ENCODE results near the gene CHST12.
"Not testable (repeated sequence)": the region's sequence is repeated elsewhere in the genome, so short reads cannot be mapped to it uniquely, and the experiment has no call there.

Gene CHST12

DNA sequence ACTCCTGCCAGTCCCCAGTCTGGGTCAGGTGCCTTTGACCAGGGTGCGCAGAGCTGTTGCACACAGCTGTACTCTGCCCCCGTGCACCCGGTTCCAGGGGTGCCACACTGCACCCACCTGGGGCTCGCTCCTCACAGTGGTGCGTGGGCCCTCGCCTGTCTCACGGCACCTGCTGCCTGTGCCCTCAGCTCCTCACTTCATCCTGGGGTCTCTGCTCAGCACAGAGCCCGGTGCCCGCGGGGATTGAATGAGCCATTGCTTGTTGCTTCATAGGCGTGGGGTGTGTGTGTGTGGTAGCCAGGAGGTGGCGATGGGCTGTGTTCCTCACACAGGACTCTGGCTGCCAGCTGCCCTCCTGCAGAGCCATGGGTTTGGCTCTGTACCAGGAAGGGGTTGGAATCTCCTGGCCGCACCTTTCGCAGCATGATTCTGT, 30.3 kb upstream of the CHST12 start:
- no peaks in the 10 kb centered on the region for H3K9me3 Mint-ChIP-seq
- no peak overlapping the region for H3K4me3 Mint-ChIP-seq
- DNase-seq = no peak
- no peak overlapping the region for H3K27ac Mint-ChIP-seq
- H3K4me1 Mint-ChIP-seq (ENCODE audit: low read depth) = peaks cover 3% of the 10 kb centered on the region
- peaks cover 94% of the 10 kb centered on the region for H3K36me3 Mint-ChIP-seq (ENCODE audit: low read depth)
- H3K27me3 Mint-ChIP-seq = no peaks in the 10 kb centered on the region

GRCh38 chr7:2373646-2374045, 29.8 kb upstream of the CHST12 start:
- no peak for DNase-seq
- peaks cover 5% of the 10 kb centered on the region for H3K4me1 Mint-ChIP-seq (ENCODE audit: low read depth)
- H3K27me3 Mint-ChIP-seq = no peaks in the 10 kb centered on the region
- H3K27ac Mint-ChIP-seq = no peak overlapping the region
- H3K9me3 Mint-ChIP-seq = no peaks in the 10 kb centered on the region
- peaks cover 94% of the 10 kb centered on the region for H3K36me3 Mint-ChIP-seq (ENCODE audit: low read depth)
- H3K4me3 Mint-ChIP-seq = no peak overlapping the region

- Mint-ChIP-seq H3K9me3 (no peaks in the 10 kb centered on the region), H3K36me3 (ENCODE audit: low read depth) (peaks cover 94% of the 10 kb centered on the region), H3K27me3 (no peaks in the 10 kb centered on the region), H3K4me3 (no peak overlapping the region), H3K27ac (no peak overlapping the region), H3K4me1 (ENCODE audit: low read depth) (peaks cover 5% of the 10 kb centered on the region)
- no peak for DNase-seq
Measured at GRCh38 chr7:2374401-2374800, 29.0 kb upstream of the CHST12 start.

DNA sequence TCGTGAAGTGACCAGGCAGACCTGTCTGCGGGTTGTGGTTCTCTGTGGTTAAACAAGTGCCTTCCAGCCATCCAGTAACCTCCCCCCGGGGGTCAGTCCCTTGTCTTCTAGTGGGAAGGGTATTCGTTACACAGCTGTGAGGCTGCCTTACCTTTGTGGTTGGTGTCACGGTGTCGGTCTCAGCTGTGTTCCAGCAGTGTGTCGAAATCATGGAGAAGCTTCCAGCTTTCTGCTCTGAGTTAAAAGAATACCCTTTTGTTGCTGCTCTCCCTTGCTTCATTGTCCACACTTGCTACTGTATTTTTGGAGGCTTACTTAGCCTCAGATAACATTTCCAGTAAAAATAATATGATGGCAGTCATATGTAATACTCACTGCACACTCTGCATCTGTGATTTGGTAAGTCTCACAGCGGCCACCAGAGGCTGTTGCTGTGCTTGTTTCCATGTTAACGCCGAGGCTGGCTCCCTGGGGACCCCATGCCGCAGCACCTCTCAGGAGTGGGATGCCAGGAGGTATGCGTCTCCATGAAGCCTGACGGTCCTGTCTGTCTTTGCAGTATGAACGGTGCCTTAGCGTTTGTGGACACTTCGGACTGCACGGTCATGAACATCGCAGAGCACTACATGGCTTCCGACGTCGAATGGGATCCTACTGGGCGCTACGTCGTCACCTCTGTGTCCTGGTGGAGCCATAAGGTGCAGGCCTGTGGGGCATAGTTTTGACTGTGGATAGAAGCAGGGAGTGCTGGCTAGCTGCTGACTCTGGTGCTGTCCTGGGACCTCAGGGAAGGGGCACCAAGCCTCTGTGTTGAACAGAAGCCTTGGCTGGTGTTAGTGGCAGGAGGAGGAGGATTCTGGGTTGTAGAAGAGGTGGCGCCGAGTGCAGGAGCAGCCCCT, 28.3 kb upstream of the CHST12 start:
- no peak for DNase-seq
- Mint-ChIP-seq H3K27me3 (no peaks in the 10 kb centered on the region), H3K27ac (no peak overlapping the region), H3K36me3 (ENCODE audit: low read depth) (peaks cover 94% of the 10 kb centered on the region), H3K4me1 (ENCODE audit: low read depth) (peaks cover 5% of the 10 kb centered on the region), H3K4me3 (no peak overlapping the region), H3K9me3 (no peaks in the 10 kb centered on the region)

- Mint-ChIP-seq H3K4me3 (no peak overlapping the region), H3K27me3 (no peaks in the 10 kb centered on the region), H3K4me1 (ENCODE audit: low read depth) (peaks cover 5% of the 10 kb centered on the region), H3K27ac (no peak overlapping the region), H3K9me3 (no peaks in the 10 kb centered on the region), H3K36me3 (ENCODE audit: low read depth) (peaks cover 94% of the 10 kb centered on the region)
- no peak for DNase-seq
Measured at GRCh38 chr7:2376351-2377154, 26.9 kb upstream of the CHST12 start.

- peaks cover 94% of the 10 kb centered on the region for H3K36me3 Mint-ChIP-seq (ENCODE audit: low read depth)
- H3K9me3 Mint-ChIP-seq; H3K27me3 Mint-ChIP-seq; DNase-seq; H3K27ac Mint-ChIP-seq; H3K4me1 Mint-ChIP-seq (ENCODE audit: low read depth); H3K4me3 Mint-ChIP-seq: not testable (repeated sequence)
Measured at GRCh38 chr7:2377492-2377891, 25.9 kb upstream of the CHST12 start.

GRCh38 chr7:2378125-2378524, 25.3 kb upstream of the CHST12 start:
- H3K4me3 Mint-ChIP-seq; H3K27me3 Mint-ChIP-seq; H3K9me3 Mint-ChIP-seq; DNase-seq; H3K4me1 Mint-ChIP-seq (ENCODE audit: low read depth): not testable (repeated sequence)
- Mint-ChIP-seq H3K27ac (peak overlapping the region; percentile 34), H3K36me3 (ENCODE audit: low read depth) (peaks cover 92% of the 10 kb centered on the region)

DNA sequence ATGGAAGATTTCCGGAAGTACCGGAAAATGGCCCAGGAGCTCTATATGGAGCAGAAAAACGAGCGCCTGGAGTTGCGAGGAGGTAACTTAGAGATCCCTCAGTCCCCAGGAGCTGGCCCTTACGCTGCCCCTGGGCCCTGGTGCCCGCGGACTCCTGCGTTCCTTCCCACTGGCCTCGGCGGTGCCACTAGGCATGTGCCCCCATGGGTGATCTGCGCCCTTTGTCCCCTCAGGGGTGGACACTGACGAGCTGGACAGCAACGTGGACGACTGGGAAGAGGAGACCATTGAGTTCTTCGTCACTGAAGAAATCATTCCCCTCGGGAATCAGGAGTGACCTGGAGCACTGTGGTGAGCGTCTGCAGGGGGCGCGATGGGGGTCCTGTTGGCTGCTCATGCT, 24.2 kb upstream of the CHST12 start:
- no peaks in the 10 kb centered on the region for H3K27me3 Mint-ChIP-seq
- peak overlapping the region; percentile 34 for H3K27ac Mint-ChIP-seq
- H3K36me3 Mint-ChIP-seq (ENCODE audit: low read depth) = peaks cover 91% of the 10 kb centered on the region
- H3K4me3 Mint-ChIP-seq = no peak overlapping the region
- peaks cover 5% of the 10 kb centered on the region for H3K4me1 Mint-ChIP-seq (ENCODE audit: low read depth)
- H3K9me3 Mint-ChIP-seq = no peaks in the 10 kb centered on the region
- no peak for DNase-seq

DNA sequence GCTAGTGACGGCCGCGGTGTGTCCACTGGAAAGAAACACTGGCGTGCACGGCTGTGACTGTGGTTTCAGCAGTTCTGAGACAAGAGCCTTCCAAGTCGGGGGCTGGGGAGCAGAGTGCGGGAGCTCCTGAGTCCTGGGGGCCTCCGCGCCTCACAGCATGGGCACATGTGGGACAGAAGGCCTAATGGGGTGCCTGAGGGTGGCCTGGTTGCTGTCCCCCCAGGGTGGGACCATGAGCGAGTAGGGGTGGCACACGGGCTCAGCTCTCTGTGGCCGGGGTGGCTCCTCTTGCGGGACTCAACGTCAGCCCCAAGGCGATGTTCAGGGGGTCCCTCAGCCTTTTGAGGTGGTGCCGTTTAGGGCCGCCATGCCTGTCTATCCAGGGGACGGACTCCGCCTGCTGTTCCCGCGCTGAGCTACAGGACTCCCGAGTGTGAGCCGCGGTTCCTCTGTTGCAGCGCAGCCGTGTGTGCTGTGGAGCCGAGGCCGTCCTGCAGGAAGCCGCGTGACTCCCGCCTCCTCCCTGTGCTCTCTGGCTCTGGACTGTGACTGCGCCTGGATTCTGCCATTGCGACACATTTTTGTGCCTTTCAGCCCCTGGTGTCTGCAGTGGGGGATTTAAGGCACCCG, 23.5 kb upstream of the CHST12 start:
- peaks cover 5% of the 10 kb centered on the region for H3K4me1 Mint-ChIP-seq (ENCODE audit: low read depth)
- peak overlapping the region; percentile 55 for H3K27ac Mint-ChIP-seq
- no peaks in the 10 kb centered on the region for H3K9me3 Mint-ChIP-seq
- H3K4me3 Mint-ChIP-seq = no peak overlapping the region
- H3K36me3 Mint-ChIP-seq (ENCODE audit: low read depth) = peaks cover 90% of the 10 kb centered on the region
- no peaks in the 10 kb centered on the region for H3K27me3 Mint-ChIP-seq
- DNase-seq = no peak

DNA sequence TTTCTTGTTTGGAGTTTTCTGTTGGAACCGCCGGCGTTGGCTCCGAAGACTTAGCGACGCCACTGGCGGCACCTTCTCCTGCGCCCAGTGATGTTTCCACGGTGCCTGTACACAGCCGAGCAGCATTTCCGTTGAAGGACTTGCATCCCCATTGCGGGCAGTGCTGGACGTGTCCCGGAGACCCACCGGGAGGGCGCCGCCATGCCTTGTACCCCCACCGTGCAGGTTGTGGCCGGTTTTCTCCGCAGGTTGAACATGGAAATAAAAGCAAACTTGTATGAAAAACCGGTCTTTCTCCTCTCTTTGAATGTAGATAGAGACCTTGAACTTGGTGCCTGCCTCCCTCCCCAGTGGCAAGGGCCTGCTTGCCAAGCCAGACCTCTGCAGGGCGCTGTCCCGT, 22.9 kb upstream of the CHST12 start:
- DNase-seq = no peak
- no peak overlapping the region for H3K4me3 Mint-ChIP-seq
- H3K9me3 Mint-ChIP-seq = no peaks in the 10 kb centered on the region
- H3K4me1 Mint-ChIP-seq (ENCODE audit: low read depth) = peaks cover 5% of the 10 kb centered on the region
- H3K27ac Mint-ChIP-seq = no peak overlapping the region
- H3K36me3 Mint-ChIP-seq (ENCODE audit: low read depth) = peaks cover 87% of the 10 kb centered on the region
- H3K27me3 Mint-ChIP-seq = no peaks in the 10 kb centered on the region

DNA sequence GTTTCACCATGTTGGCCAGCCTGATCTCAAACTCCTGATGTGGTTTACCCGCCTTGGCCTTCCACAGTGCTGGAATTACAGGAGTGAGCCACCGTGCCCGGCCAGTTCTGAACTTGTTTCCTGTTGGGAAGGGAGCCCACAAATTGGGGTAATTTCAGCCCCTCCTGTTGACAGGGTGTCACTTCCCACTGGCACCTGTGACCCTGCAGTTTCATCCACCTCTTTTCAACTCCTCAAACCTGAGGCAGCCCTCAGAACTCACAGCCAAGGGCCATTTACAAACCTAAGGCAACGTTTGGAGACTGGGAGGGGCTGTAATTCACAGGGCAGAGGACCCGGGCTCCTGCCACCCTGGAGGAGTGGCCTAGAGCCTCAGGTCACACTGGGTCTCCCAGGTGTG, 22.2 kb upstream of the CHST12 start:
- peak overlapping the region; percentile 47 for H3K27ac Mint-ChIP-seq
- H3K4me3 Mint-ChIP-seq = no peak overlapping the region
- no peaks in the 10 kb centered on the region for H3K9me3 Mint-ChIP-seq
- H3K36me3 Mint-ChIP-seq (ENCODE audit: low read depth) = peaks cover 82% of the 10 kb centered on the region
- DNase-seq = no peak
- peaks cover 5% of the 10 kb centered on the region for H3K4me1 Mint-ChIP-seq (ENCODE audit: low read depth)
- no peaks in the 10 kb centered on the region for H3K27me3 Mint-ChIP-seq

GRCh38 chr7:2381881-2382509, 21.4 kb upstream of the CHST12 start:
- DNase-seq = no peak
- Mint-ChIP-seq H3K36me3 (ENCODE audit: low read depth) (peaks cover 76% of the 10 kb centered on the region), H3K4me1 (ENCODE audit: low read depth) (peaks cover 5% of the 10 kb centered on the region), H3K4me3 (no peak overlapping the region), H3K27me3 (no peaks in the 10 kb centered on the region), H3K27ac (no peak overlapping the region), H3K9me3 (no peaks in the 10 kb centered on the region)

GRCh38 chr7:2383543-2384274, 19.7 kb upstream of the CHST12 start:
- H3K27ac Mint-ChIP-seq = no peak overlapping the region
- H3K27me3 Mint-ChIP-seq = no peaks in the 10 kb centered on the region
- DNase-seq = no peak
- no peaks in the 10 kb centered on the region for H3K4me1 Mint-ChIP-seq (ENCODE audit: low read depth)
- no peaks in the 10 kb centered on the region for H3K9me3 Mint-ChIP-seq
- peaks cover 66% of the 10 kb centered on the region for H3K36me3 Mint-ChIP-seq (ENCODE audit: low read depth)
- no peak overlapping the region for H3K4me3 Mint-ChIP-seq

Measured in activated T-cell treated with anti-CD3 and anti-CD28 coated beads, Interleukin-2, amount 50 U/mL, for 24 hours (primary cell).